Neural crest cell (in vitro differentiated cells): ENCODE data around the gene HSPA1A. TPM values are rescaled to one million over a fixed set of nuclear protein-coding genes. Genes with fewer than 3 reads are reported as not detected.

ENCODE experiments used
- DNase-seq: peaks from one replicate; pipeline ENCODE4 v3.0.0; 2021; ENCODE audit warnings: low read depth, mixed read lengths, low spot score
- H3K27ac Mint-ChIP-seq: one replicate; pipeline ENCODE4 v1.8.0; 2021; ENCODE audit warnings: mild to moderate bottlenecking, mixed read lengths; ENCODE audit not compliant: unreplicated experiment
- H3K27me3 Mint-ChIP-seq: 2 replicates; pipeline ENCODE4 v1.8.0; 2021; ENCODE audit warnings: low read depth, mild to moderate bottlenecking, mixed read lengths
- H3K36me3 Mint-ChIP-seq: 2 replicates; pipeline ENCODE4 v1.8.0; 2021; ENCODE audit warnings: low read depth, mild to moderate bottlenecking, mixed read lengths
- H3K4me1 Mint-ChIP-seq: 2 replicates; pipeline ENCODE4 v1.8.0; 2021; ENCODE audit warnings: mixed read lengths
- H3K4me3 Mint-ChIP-seq: one replicate; pipeline ENCODE4 v1.8.0; 2021; ENCODE audit warnings: mild to moderate bottlenecking, mixed read lengths
- H3K9me3 Mint-ChIP-seq: 2 replicates; pipeline ENCODE4 v1.8.0; 2021; ENCODE audit warnings: mixed read lengths
- total RNA-seq: library from RNA; stranded (reverse); gene quantifications from 2 replicates; pipeline ENCODE4 v1.2.1, GENCODE V29; 2021
- TF ChIP-seq, protein P1 (sequence below): fragments of 200-600 bp; sonication (generic); conservative IDR thresholded peaks from 2 replicates; pipeline ENCODE4 v1.5.0; 2021; ENCODE audit warnings: antibody characterized with exemption, mild to moderate bottlenecking

HSPA1A gene
- total RNA-seq, 1 donor from 2014 or later, result 72.3 TPM

DNA sequence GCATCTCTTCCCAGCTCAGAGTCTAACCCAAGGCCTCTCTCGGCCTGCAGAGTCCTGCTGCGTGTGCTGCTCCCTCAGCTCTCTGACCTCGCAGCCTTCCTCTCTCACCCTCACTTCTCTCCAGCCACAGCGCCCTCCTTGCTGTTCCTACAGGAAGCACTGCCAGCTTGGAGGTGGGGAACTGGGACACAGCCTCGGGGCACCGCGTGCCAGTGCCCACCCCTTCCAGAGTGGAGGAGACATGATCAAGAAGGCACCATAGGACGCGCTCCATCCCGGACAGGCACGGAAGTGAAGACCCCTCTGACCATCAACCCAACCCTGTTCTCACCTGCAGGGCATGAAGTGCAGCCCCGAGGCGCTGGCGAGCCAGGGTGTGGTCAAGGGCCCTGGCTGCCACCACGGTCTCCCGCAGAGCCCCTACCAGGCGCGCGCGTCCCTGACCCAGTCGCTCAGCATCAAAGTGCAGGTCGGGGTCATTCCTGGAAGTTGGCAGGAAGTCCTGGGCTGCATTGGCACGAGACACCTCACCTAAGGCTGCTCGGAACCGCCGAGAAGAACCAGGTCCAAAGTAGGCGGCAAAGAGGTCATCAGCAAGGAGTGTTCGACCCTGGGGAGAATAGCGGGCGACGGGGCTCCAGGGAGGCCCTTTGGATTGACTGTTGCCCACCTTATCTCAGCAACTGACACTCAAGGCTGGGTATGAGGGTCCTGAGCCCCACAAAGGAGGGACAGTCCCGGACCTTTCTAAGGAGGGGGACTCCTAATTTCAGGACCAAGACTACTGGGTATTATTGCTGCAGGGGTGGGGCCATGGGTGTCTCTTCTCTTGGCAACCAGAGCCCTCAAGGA, 39.5 kb upstream of the HSPA1A start:
- peak overlapping the region; percentile 71 for H3K27ac Mint-ChIP-seq
- H3K27me3 Mint-ChIP-seq, result no peaks in the 10 kb centered on the region
- TF ChIP-seq, protein P1, sequence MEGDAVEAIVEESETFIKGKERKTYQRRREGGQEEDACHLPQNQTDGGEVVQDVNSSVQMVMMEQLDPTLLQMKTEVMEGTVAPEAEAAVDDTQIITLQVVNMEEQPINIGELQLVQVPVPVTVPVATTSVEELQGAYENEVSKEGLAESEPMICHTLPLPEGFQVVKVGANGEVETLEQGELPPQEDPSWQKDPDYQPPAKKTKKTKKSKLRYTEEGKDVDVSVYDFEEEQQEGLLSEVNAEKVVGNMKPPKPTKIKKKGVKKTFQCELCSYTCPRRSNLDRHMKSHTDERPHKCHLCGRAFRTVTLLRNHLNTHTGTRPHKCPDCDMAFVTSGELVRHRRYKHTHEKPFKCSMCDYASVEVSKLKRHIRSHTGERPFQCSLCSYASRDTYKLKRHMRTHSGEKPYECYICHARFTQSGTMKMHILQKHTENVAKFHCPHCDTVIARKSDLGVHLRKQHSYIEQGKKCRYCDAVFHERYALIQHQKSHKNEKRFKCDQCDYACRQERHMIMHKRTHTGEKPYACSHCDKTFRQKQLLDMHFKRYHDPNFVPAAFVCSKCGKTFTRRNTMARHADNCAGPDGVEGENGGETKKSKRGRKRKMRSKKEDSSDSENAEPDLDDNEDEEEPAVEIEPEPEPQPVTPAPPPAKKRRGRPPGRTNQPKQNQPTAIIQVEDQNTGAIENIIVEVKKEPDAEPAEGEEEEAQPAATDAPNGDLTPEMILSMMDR, result no peak
- no peaks in the 10 kb centered on the region for H3K9me3 Mint-ChIP-seq
- H3K4me3 Mint-ChIP-seq, result no peak overlapping the region
- no peaks in the 10 kb centered on the region for H3K36me3 Mint-ChIP-seq
- no peaks in the 10 kb centered on the region for H3K4me1 Mint-ChIP-seq
- DNase-seq, result no peak

DNA sequence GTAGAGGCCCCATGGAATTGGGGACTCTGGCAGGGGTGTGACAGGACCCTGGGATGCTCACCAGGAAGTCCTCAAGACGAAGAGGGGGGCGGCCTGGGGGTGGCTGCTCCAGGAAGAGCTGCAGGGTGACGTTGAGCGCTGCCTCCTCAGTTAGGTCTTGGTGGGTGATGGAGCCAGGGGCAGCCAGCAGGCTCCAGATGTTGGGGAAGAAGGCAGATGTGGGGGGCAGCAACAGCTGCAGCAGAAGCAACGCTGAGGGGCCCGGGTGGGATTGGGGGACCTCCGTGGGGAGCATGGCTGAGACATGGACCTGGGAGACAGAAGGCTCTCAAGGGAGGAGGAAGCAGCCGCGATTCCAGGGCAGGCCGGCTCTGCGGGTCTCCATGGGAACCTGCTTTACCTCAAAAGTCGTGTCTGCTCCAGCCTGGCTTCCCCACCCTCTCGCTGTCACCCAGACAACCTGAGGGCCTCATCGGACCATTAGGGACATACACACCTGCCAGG, 38.8 kb upstream of the HSPA1A start:
- no peak overlapping the region for H3K27ac Mint-ChIP-seq
- H3K9me3 Mint-ChIP-seq, result no peaks in the 10 kb centered on the region
- no peak overlapping the region for H3K4me3 Mint-ChIP-seq
- H3K4me1 Mint-ChIP-seq, result no peaks in the 10 kb centered on the region
- H3K27me3 Mint-ChIP-seq, result no peaks in the 10 kb centered on the region
- no peak for DNase-seq
- TF ChIP-seq, protein P1, result no peak
- H3K36me3 Mint-ChIP-seq, result no peaks in the 10 kb centered on the region

DNA sequence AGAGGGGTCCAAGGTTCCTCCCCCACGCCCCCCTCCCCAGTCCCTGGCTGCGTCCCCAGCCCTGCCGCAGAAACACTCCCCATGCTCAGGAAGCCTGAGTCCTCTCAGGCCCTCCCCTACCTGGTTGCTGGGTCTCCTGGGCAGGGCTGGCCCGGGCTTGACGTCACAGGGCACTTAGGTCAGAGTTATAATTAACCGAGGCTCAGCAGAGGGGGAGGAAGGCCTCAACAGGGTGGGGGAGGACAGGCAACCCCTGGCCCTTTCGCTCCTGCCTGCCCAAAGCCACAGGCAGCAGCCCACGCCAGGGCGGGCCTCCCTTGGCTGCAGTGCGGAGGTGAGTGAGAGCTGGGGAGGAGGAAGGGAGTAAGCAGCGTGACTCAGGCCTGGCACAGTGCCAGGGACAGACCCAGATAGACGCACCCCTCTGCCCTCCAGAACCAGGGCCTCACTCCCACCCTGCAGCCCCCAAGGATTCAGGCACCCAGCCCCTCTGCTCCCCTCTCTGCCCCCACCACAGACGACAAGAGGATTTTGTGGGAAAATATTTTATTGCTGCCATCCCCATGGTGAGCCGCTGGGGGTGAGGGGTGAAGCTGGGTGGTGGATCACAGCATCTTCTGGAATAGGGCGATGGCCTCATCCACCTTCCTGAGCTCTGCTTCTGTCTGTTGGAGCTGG, 38.2 kb upstream of the HSPA1A start, which contains the start of gene VWA7:
Gene VWA7 (minus strand): TSS at position 340 of the 678 bp plus-strand sequence. CDS start 549 bp downstream, outside the sequence.
- H3K4me1 Mint-ChIP-seq, result no peaks in the 10 kb centered on the region
- H3K9me3 Mint-ChIP-seq, result no peaks in the 10 kb centered on the region
- H3K4me3 Mint-ChIP-seq, result no peak within 1 kb of the TSS
- TF ChIP-seq, protein P1, result no peak
- no peaks in the 10 kb centered on the region for H3K27me3 Mint-ChIP-seq
- DNase-seq, result no peak
- H3K27ac Mint-ChIP-seq, result no peak within 1 kb of the TSS
- H3K36me3 Mint-ChIP-seq, result no peaks in the 10 kb centered on the region

DNA sequence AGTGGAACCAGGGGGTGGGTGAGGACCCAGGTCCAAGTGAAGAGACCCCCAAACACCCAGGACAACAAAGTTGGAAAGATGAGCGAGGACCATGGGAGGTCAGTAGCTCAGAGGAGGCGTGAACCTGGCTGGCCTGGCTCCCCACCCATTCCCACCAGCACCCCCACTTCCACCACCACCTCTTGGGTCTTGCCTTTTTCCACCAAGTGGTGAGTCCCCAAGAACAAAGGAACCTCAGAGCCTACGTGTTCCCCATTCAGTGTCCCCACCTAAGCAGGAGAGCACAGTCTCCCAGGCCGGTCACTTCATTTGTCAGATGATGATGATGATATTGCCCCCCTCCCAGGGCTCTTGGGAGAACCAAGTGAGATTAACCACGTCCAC, 37.7 kb upstream of the HSPA1A start:
- no peaks in the 10 kb centered on the region for H3K9me3 Mint-ChIP-seq
- no peak overlapping the region for H3K27ac Mint-ChIP-seq
- TF ChIP-seq, protein P1, result no peak
- H3K27me3 Mint-ChIP-seq, result no peaks in the 10 kb centered on the region
- no peak for DNase-seq
- no peak overlapping the region for H3K4me3 Mint-ChIP-seq
- H3K4me1 Mint-ChIP-seq, result no peaks in the 10 kb centered on the region
- no peaks in the 10 kb centered on the region for H3K36me3 Mint-ChIP-seq

DNA sequence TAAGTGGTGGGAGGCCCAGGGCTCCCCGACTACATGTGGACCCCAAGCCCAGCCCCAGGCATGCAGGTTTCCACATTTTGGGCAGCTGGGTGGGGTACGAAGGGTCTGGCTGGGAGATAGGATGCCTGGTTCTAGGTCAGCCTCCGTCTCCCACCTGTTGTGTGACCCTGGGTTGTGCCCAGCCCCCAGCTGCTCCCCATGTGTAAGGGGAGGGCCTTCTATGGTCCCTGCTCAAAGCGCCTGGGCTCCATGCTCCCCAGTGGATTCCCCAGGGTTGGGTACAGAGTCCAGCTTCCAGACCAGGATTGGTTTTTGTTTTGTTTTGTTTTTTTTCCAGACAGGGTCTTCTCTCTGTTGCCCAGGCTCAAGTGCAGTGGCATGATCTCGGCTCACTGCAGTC, 37.1 kb upstream of the HSPA1A start:
- Mint-ChIP-seq H3K4me3 (no peak overlapping the region), H3K9me3 (no peaks in the 10 kb centered on the region), H3K27me3 (no peaks in the 10 kb centered on the region), H3K4me1 (no peaks in the 10 kb centered on the region), H3K36me3 (no peaks in the 10 kb centered on the region), H3K27ac (no peak overlapping the region)
- TF ChIP-seq, protein P1, result no peak
- no peak for DNase-seq
